HepG2 (cell line): Measurements from ENCODE around the gene PLCB1. TPM values are rescaled to one million over a fixed set of nuclear protein-coding genes. Genes with fewer than 3 reads are reported as not detected.

Experiments
- ATAC-seq: fragments of 200-7000 bp; cut with Tn5 transposase; 3 replicates; pipeline ENCODE4 v1.9.1; 2020; ENCODE audit warnings: mild to moderate bottlenecking, moderate library complexity
- BruUV-seq: library from RNA; stranded (reverse); fragments of 400-500 nt; replicated peaks from 2 replicates; lab custom pipeline; 2021; lab: Mats Ljungman, UMichigan
- CTCF ChIA-PET: fragments of 300-600 bp; formaldehyde crosslinking; extraction: SDS; loops from one replicate; lab custom pipeline; 2021; ENCODE audit warnings: low total read pairs, inconsistent platforms, low intra/inter-chr PET ratio; lab: Yijun Ruan, JAX
- POLR2A ChIA-PET: fragments of 350-600 bp; sonication (Branson Sonifier 250); formaldehyde crosslinking; loops from one replicate; lab custom pipeline; 2020; ENCODE audit warnings: antibody characterized with exemption, inconsistent platforms; lab: Yijun Ruan, JAX
- DNase-seq: peaks from one replicate; pipeline ENCODE4 v3.0.0-alpha.2; 2015; ENCODE audit warnings: low spot score
- FAIRE-seq: peaks from 3 replicates; lab custom pipeline; 2011; peaks lifted over from hg19 to GRCh38; lab: Jason Lieb, UNC
- H2AFZ ChIP-seq: one replicate; pipeline ENCODE4 v1.6.1; 2011; ENCODE audit warnings: low read length, inconsistent platforms
- H3K27ac ChIP-seq: fragments of 300-600 bp; 3 replicates; pipeline ENCODE4 v1.8.0; 2011; ENCODE audit warnings: mixed run types, mild to moderate bottlenecking, mixed read lengths, low read length, inconsistent platforms; ENCODE audit not compliant: insufficient read depth; ENCODE audit errors: extremely low read length
- H3K27me3 ChIP-seq, 2 experiments: fragments of 200-600 bp in 1 of 2; 2 replicates in 1 of 2; 3 replicates in 1 of 2; pipeline versions ENCODE4 v1.6.0 to v1.8.0; 2011; ENCODE audit warnings: low read length in 2 of 2, mild to moderate bottlenecking in 2 of 2, moderate library complexity in 2 of 2, inconsistent platforms in 1 of 2; ENCODE audit not compliant: insufficient read depth in 2 of 2, control insufficient read depth in 1 of 2
- H3K36me3 ChIP-seq, 2 experiments: fragments of 200-600 bp in 1 of 2; replicated peaks in 1 of 2; 2 replicates in 1 of 2; 3 replicates in 1 of 2; pipeline versions ENCODE4 v1.5.1 to v1.8.0; 2011; ENCODE audit warnings: low read length in 2 of 2, inconsistent platforms in 1 of 2; ENCODE audit not compliant: insufficient read depth in 2 of 2, control insufficient read depth in 1 of 2
- H3K4me1 ChIP-seq: 2 replicates; pipeline ENCODE4 v1.5.1; 2012; ENCODE audit warnings: low read length, inconsistent platforms; ENCODE audit not compliant: insufficient read depth
- H3K4me2 ChIP-seq: 2 replicates; pipeline ENCODE4 v1.6.0; 2011; ENCODE audit warnings: low read depth, low read length, inconsistent platforms
- H3K4me3 ChIP-seq, 3 experiments: fragments of 200-600 bp in 1 of 3; sonication (generic), shearing (Covaris generic) in 1 of 3; replicated peaks in 1 of 3; 2 replicates each; pipeline ENCODE4 v1.5.1; 2011 to 2016; ENCODE audit warnings: low read length in 3 of 3, inconsistent platforms in 2 of 3, low read depth in 2 of 3, mild to moderate bottlenecking in 2 of 3, control low read depth in 1 of 3, mixed read lengths in 1 of 3; ENCODE audit not compliant: insufficient read depth in 1 of 3
- H3K79me2 ChIP-seq: one replicate; pipeline ENCODE4 v1.6.1; 2011; ENCODE audit warnings: low read length, inconsistent platforms; ENCODE audit not compliant: insufficient read depth
- H3K9ac ChIP-seq: 2 replicates; pipeline ENCODE4 v1.6.0; 2011; ENCODE audit warnings: mild to moderate bottlenecking, low read depth, low read length, inconsistent platforms; ENCODE audit not compliant: insufficient read depth
- H3K9me3 ChIP-seq: 2 replicates; pipeline ENCODE4 v1.5.1; 2012; ENCODE audit warnings: mild to moderate bottlenecking, low read length
- H4K20me1 ChIP-seq: 2 replicates; pipeline ENCODE4 v1.6.0; 2011; ENCODE audit warnings: inconsistent platforms, mild to moderate bottlenecking, low read length, moderate library complexity; ENCODE audit not compliant: insufficient read depth
- ARID3A ChIP-seq: IDR thresholded peaks from 2 replicates; pipeline ENCODE4 v1.6.1; 2012; ENCODE audit warnings: low read depth, low read length, improper control_type of control experiment
- ATM ChIP-seq: fragments of 450-650 bp; IDR thresholded peaks from 2 replicates; pipeline ENCODE4 v1.7.1; 2017; ENCODE audit warnings: mild to moderate bottlenecking, borderline replicate concordance
- FOXK1 ChIP-seq: sonication (generic); formaldehyde crosslinking; IDR thresholded peaks from 2 replicates; pipeline ENCODE4 v1.4.0; 2020; ENCODE audit warnings: low read depth, missing genetic modification reagents, borderline replicate concordance
- GATA4 ChIP-seq: sonication (generic); IDR thresholded peaks from 2 replicates; pipeline ENCODE4 v1.6.1; 2016; ENCODE audit warnings: antibody characterized with exemption, low read depth, borderline replicate concordance
- HOXD1 ChIP-seq: sonication (generic); formaldehyde crosslinking; IDR thresholded peaks from 2 replicates; pipeline ENCODE4 v1.5.0; 2020; ENCODE audit warnings: missing genetic modification reagents
- KLF13 ChIP-seq: sonication (generic); formaldehyde crosslinking; IDR thresholded peaks from 2 replicates; pipeline ENCODE4 v1.4.0; 2020; ENCODE audit warnings: mild to moderate bottlenecking, missing genetic modification reagents
- PREB ChIP-seq: sonication (generic); formaldehyde crosslinking; IDR thresholded peaks from 2 replicates; pipeline ENCODE4 v1.4.0; 2020; ENCODE audit warnings: missing genetic modification reagents
- XRCC5 ChIP-seq: fragments of 200-400 bp; formaldehyde crosslinking; optimal IDR thresholded peaks from 2 replicates; pipeline ENCODE3; 2017; ENCODE audit warnings: mild to moderate bottlenecking, low read length
- YEATS4 ChIP-seq: sonication (generic); formaldehyde crosslinking; IDR thresholded peaks from 2 replicates; pipeline ENCODE4 v1.4.0; 2020; ENCODE audit warnings: missing genetic modification reagents, borderline replicate concordance
- ZBTB7B ChIP-seq: sonication (generic); formaldehyde crosslinking; IDR thresholded peaks from 2 replicates; pipeline ENCODE4 v1.4.0; 2020; ENCODE audit warnings: missing genetic modification reagents
- ZFYVE20 ChIP-seq: sonication (generic); formaldehyde crosslinking; IDR thresholded peaks from 2 replicates; pipeline ENCODE4 v1.8.0; 2023; ENCODE audit warnings: low read depth, mild to moderate bottlenecking, moderate library complexity, missing genetic modification reagents, borderline replicate concordance
- ZNF264 ChIP-seq: sonication (generic); formaldehyde crosslinking; IDR thresholded peaks from 2 replicates; pipeline ENCODE4 v1.4.0; 2020; ENCODE audit warnings: missing genetic modification reagents
- ZNF296 ChIP-seq: sonication (generic); formaldehyde crosslinking; conservative IDR thresholded peaks from 2 replicates; pipeline ENCODE4 v1.5.0; 2020; ENCODE audit warnings: mild to moderate bottlenecking, missing genetic modification reagents
- ZNF552 ChIP-seq: sonication (generic); formaldehyde crosslinking; IDR thresholded peaks from 2 replicates; pipeline ENCODE4 v1.9.0; 2022; ENCODE audit warnings: missing genetic modification reagents, mild to moderate bottlenecking, borderline replicate concordance
- ZNF652 ChIP-seq: IDR thresholded peaks from 2 replicates; pipeline ENCODE4 v1.6.1; 2016; ENCODE audit warnings: low read depth, borderline replicate concordance
- ZSCAN25 ChIP-seq: sonication (generic); formaldehyde crosslinking; IDR thresholded peaks from 2 replicates; pipeline ENCODE4 v1.8.0; 2022; ENCODE audit warnings: mild to moderate bottlenecking, missing genetic modification reagents
- WGBS: methylation state at CpG from one replicate; pipeline ENCODE4 v1.1.6; 2017; ENCODE audit warnings: low lambda C conversion rate; 5-methylcytosine and 5-hydroxymethylcytosine counted together
- in situ Hi-C: cut with HindIII; loops from 2 replicates; pipeline ENCODE4 v1.10.0; 2017; ENCODE audit warnings: low pct_unique_long_range_greater_than_20kb; ENCODE audit not compliant: extremely low pct_ligation_motif_present
- intact Hi-C: fragments of 100-400 bp; cut with micrococcal nuclease; formaldehyde crosslinking; loops from one replicate; pipeline ENCODE4 v1.10.0; 2022; ENCODE audit not compliant: unreplicated experiment
- polyA plus RNA-seq, 8 experiments: library from polyadenylated mRNA; depleted of rRNA in 3 of 8; stranded (reverse) in 7 of 8; unstranded in 1 of 8; fragments of >200 nt; fragmentation: Illumina TruSeq in 4 of 8; extraction: Trizol in 4 of 8; gene quantifications; 2 replicates each; pipeline versions ENCODE4 v1.2.1 to v1.2.3, GENCODE V29; 2011 to 2016; ENCODE audit warnings: low read depth in 4 of 8, missing spikeins in 1 of 8, mixed read lengths in 1 of 8; ENCODE audit not compliant: insufficient read depth in 1 of 8
- total RNA-seq, 5 experiments: library from RNA; depleted of rRNA; stranded (reverse); fragments of >200 nt; fragmentation: Illumina TruSeq; extraction: Trizol; gene quantifications; 2 replicates each; pipeline ENCODE4 v1.2.3, GENCODE V29; 2016; ENCODE audit warnings: low read depth in 1 of 5
- TF ChIP-seq, protein P1 (sequence below): sonication (generic); formaldehyde crosslinking; conservative IDR thresholded peaks from 2 replicates; pipeline ENCODE4 v1.8.0; 2022; ENCODE audit warnings: missing genetic modification reagents
- TF ChIP-seq, protein P2 (sequence below): sonication (generic); formaldehyde crosslinking; IDR thresholded peaks from 2 replicates; pipeline ENCODE4 v1.8.0; 2022; ENCODE audit warnings: missing genetic modification reagents, low read depth, mild to moderate bottlenecking, borderline replicate concordance

The PLCB1 gene
- total and polyA plus RNA-seq, 2 of the 13 experiments (the other 11 are each of a cell fraction or from before 2014, with no cell fraction given): 42.4 to 55.9 TPM

DNA sequence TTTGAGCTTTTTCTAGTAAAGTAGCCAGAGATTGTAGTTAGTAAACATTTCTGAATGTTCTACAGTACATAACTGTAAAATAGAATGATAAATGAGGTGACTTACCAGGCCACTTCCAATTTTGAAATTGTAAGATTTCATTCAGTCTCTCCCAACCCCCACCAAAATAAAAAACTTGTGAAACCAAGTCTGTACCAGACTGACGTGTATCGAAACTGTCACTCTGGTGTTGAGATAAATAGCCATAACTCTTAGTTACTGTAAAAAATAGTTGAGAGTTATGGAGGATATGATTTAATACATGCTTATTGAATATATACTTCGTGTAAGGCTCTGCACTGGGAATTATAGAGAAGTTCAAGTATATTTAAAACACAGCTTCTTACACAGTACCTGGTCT, 455.7 kb downstream of the PLCB1 start (continued):
- TF ChIP-seq FOXK1 (CRISPR knock-in tag): no peak
- no peak for TF ChIP-seq PREB (CRISPR knock-in tag)
- no peak for TF ChIP-seq ATM
- no peak for TF ChIP-seq ZNF264 (CRISPR knock-in tag)
- TF ChIP-seq ZNF296 (CRISPR knock-in tag): no peak
- TF ChIP-seq, protein P1, sequence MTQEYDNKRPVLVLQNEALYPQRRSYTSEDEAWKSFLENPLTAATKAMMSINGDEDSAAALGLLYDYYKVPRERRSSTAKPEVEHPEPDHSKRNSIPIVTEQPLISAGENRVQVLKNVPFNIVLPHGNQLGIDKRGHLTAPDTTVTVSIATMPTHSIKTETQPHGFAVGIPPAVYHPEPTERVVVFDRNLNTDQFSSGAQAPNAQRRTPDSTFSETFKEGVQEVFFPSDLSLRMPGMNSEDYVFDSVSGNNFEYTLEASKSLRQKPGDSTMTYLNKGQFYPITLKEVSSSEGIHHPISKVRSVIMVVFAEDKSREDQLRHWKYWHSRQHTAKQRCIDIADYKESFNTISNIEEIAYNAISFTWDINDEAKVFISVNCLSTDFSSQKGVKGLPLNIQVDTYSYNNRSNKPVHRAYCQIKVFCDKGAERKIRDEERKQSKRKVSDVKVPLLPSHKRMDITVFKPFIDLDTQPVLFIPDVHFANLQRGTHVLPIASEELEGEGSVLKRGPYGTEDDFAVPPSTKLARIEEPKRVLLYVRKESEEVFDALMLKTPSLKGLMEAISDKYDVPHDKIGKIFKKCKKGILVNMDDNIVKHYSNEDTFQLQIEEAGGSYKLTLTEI (CRISPR knock-in tag): no peak
- TF ChIP-seq ZNF552: no peak

GRCh38 chr20:8589956-8590355, 457.9 kb downstream of the PLCB1 start:
- Histone ChIP-seq H3K36me3 (peaks cover 0 to 2% of the 10 kb centered on the region in 2 experiments; a peak in 1 of 5 replicates), H3K79me2 (no peaks in the 10 kb centered on the region), H3K4me3 (no peak overlapping the region), H3K27ac (no peak overlapping the region), H3K4me2 (no peak overlapping the region), H2AFZ (no peak overlapping the region), H3K9ac (no peak overlapping the region), H4K20me1 (no peaks in the 10 kb centered on the region), H3K4me1 (no peaks in the 10 kb centered on the region), H3K27me3 (no peaks in the 10 kb centered on the region), H3K9me3 (no peaks in the 10 kb centered on the region)
- FAIRE-seq: no peak
- intact Hi-C loops (no loop called here), in situ Hi-C loops (no loop called here)
- ATAC-seq: no peak
- 97% methylated on average over 4 of the region's 4 CpGs for WGBS
- ChIA-PET POLR2A (no interaction called here), CTCF (no interaction called here)
- DNase-seq: no peak
- BruUV-seq: no TSS peak
- TF ChIP-seq ZFYVE20 (CRISPR knock-in tag): no peak
- no peak for TF ChIP-seq ZBTB7B (CRISPR knock-in tag)
- TF ChIP-seq ARID3A: no peak
- TF ChIP-seq GATA4: no peak
- no peak for TF ChIP-seq KLF13 (CRISPR knock-in tag)
- no peak for TF ChIP-seq ZNF652
- TF ChIP-seq, protein P2, sequence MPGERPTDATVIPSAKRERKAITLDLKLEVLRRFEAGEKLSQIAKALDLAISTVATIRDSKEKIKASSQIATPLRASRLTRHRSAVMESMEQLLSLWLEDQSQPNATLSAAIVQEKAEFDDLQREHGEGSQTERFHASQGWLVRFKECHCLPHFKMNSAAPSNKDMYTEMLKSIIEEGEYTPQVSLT (CRISPR knock-in tag): no peak
- no peak for TF ChIP-seq ZSCAN25
- no peak for TF ChIP-seq XRCC5
- TF ChIP-seq HOXD1 (CRISPR knock-in tag): no peak
- TF ChIP-seq YEATS4 (CRISPR knock-in tag): no peak
- no peak for TF ChIP-seq ZNF296 (CRISPR knock-in tag)
